ENCODE data around the gene FAM124B.

- TF ChIP-seq CTCF (IDR thresholded peaks at IDR 0.05): no peak
- no peak for TF ChIP-seq POLR2A (IDR thresholded peaks at IDR 0.05)
These were observed 25.6 kb upstream of the FAM124B start for GRCh38 chr2:224427471-224427870.
